ENCODE results near the gene RBM7.

- TF ChIP-seq CTCF (IDR thresholded peaks at IDR 0.05; ENCODE audit: low read depth, low read length, missing input control) (no peak), RXRA (IDR thresholded peaks at IDR 0.05) (no peak), ZBTB33 (IDR thresholded peaks at IDR 0.05) (no peak), HNF4G (IDR thresholded peaks at IDR 0.05) (no peak), GABPA (IDR thresholded peaks at IDR 0.05 in 1 of 2, conservative IDR thresholded peaks at IDR 0.05 in 1 of 2) (no peak), SP1 (IDR thresholded peaks at IDR 0.05) (no peak), JUND (IDR thresholded peaks at IDR 0.05) (no peak), EGR1 (IDR thresholded peaks at IDR 0.05; ENCODE audit: low read depth in 2 of 2) (no peak), FOXA2 (IDR thresholded peaks at IDR 0.05) (no peak), RAD21 (IDR thresholded peaks at IDR 0.05) (no peak)
Measured at GRCh38 chr11:114368918-114369680, 31.4 kb upstream of the RBM7 start.

Data from liver (tissue), 3 donors.